Ovary (tissue), 1 donor: ENCODE results near the gene PRSS48.

ENCODE experiments used
- EP300 ChIP-seq: sonication (generic); formaldehyde crosslinking; IDR thresholded peaks from one replicate; pipeline ENCODE4 v1.6.1; 2017; ENCODE audit warnings: antibody characterized with exemption
- POLR2A ChIP-seq: fragments of 450-650 bp; IDR thresholded peaks from one replicate; pipeline ENCODE4 v1.6.1; 2017; ENCODE audit warnings: antibody characterized with exemption, mild to moderate bottlenecking, moderate library complexity

GRCh38 chr4:151276787-151277562, at the start of gene PRSS48:
- TF ChIP-seq EP300 (no peak), POLR2A (no peak)
